Mesenchymal stem cell (in vitro differentiated cells and primary cell): ENCODE results near the gene HDAC4.

Experiments used
- DNase-seq: peaks from one replicate; pipeline ENCODE4 v3.0.0-alpha.2; 2013
- H2AFZ ChIP-seq: one replicate; pipeline ENCODE4 v1.6.1; 2013; ENCODE audit warnings: low read depth, mild to moderate bottlenecking, control low read depth, inconsistent platforms, low read length, moderate library complexity
- H2AK5ac ChIP-seq: 2 replicates; pipeline ENCODE4 v1.6.1; 2013; ENCODE audit warnings: low read length, moderate library complexity, mild to moderate bottlenecking, inconsistent platforms; ENCODE audit not compliant: severe bottlenecking
- H2BK120ac ChIP-seq: one replicate; pipeline ENCODE4 v1.6.1; 2013; ENCODE audit warnings: low read depth, mild to moderate bottlenecking, inconsistent platforms, low read length, moderate library complexity
- H2BK12ac ChIP-seq, 2 experiments: one replicate each; pipeline ENCODE4 v1.6.1; 2013; ENCODE audit warnings: inconsistent platforms in 2 of 2, low read length in 2 of 2, mild to moderate bottlenecking in 2 of 2, moderate library complexity in 2 of 2, control low read depth in 1 of 2
- H2BK15ac ChIP-seq: one replicate; pipeline ENCODE4 v1.6.1; 2013; ENCODE audit warnings: mild to moderate bottlenecking, low read depth, inconsistent platforms; ENCODE audit not compliant: poor library complexity, severe bottlenecking
- H2BK5ac ChIP-seq: 2 replicates; pipeline ENCODE4 v1.6.1; 2013; ENCODE audit warnings: low read depth, mild to moderate bottlenecking, low read length, control low read depth, inconsistent platforms; ENCODE audit not compliant: poor library complexity, severe bottlenecking
- H3K14ac ChIP-seq, 2 experiments: one replicate each; pipeline ENCODE4 v1.6.1; 2013; ENCODE audit warnings: inconsistent platforms in 2 of 2, low read length in 2 of 2, control low read depth in 1 of 2, mild to moderate bottlenecking in 1 of 2, moderate library complexity in 1 of 2
- H3K18ac ChIP-seq, 2 experiments: one replicate each; pipeline ENCODE4 v1.6.1; 2013; ENCODE audit warnings: inconsistent platforms in 2 of 2, low read length in 2 of 2, control low read depth in 1 of 2, low read depth in 1 of 2, mild to moderate bottlenecking in 1 of 2
- H3K23ac ChIP-seq, 2 experiments: one replicate each; pipeline ENCODE4 v1.6.1; 2013; ENCODE audit warnings: inconsistent platforms in 2 of 2, low read length in 2 of 2, mild to moderate bottlenecking in 2 of 2, moderate library complexity in 2 of 2, control low read depth in 1 of 2
- H3K27ac ChIP-seq: 2 replicates; pipeline ENCODE4 v1.5.1; 2013; ENCODE audit warnings: mild to moderate bottlenecking, moderate library complexity, low read length, control low read depth, inconsistent platforms; ENCODE audit not compliant: poor library complexity, severe bottlenecking
- H3K27me3 ChIP-seq, 2 experiments: 2 replicates each; pipeline versions ENCODE4 v1.6.1 to v1.7.0; 2013; ENCODE audit warnings: low read length in 2 of 2, mild to moderate bottlenecking in 2 of 2, moderate library complexity in 2 of 2, control low read depth in 1 of 2, inconsistent platforms in 1 of 2; ENCODE audit not compliant: control insufficient read depth in 1 of 2, insufficient read depth in 1 of 2
- H3K36me3 ChIP-seq, 2 experiments: 2 replicates each; pipeline versions ENCODE4 v1.6.1 to v1.7.0; 2013; ENCODE audit warnings: low read length in 2 of 2, control low read depth in 1 of 2, inconsistent platforms in 1 of 2, low read depth in 1 of 2, mild to moderate bottlenecking in 1 of 2; ENCODE audit not compliant: insufficient read depth in 2 of 2, control insufficient read depth in 1 of 2
- H3K4ac ChIP-seq, 2 experiments: one replicate each; pipeline ENCODE4 v1.6.1; 2013; ENCODE audit warnings: inconsistent platforms in 2 of 2, low read length in 2 of 2, mild to moderate bottlenecking in 2 of 2, moderate library complexity in 2 of 2, control low read depth in 1 of 2, low read depth in 1 of 2
- H3K4me1 ChIP-seq: 2 replicates; pipeline ENCODE4 v1.6.1; 2013; ENCODE audit warnings: low read depth, low read length, control low read depth; ENCODE audit not compliant: control insufficient read depth, insufficient read depth
- H3K4me2 ChIP-seq: 2 replicates; pipeline ENCODE4 v1.6.1; 2013; ENCODE audit warnings: low read length, mild to moderate bottlenecking, inconsistent platforms; ENCODE audit not compliant: poor library complexity, severe bottlenecking
- H3K4me3 ChIP-seq, 2 experiments: 2 replicates each; pipeline versions ENCODE4 v1.5.1 to v1.7.0; 2013; ENCODE audit warnings: low read length in 2 of 2, mild to moderate bottlenecking in 2 of 2, control low read depth in 1 of 2, low read depth in 1 of 2; ENCODE audit not compliant: insufficient read depth in 1 of 2
- H3K79me1 ChIP-seq: replicated peaks from 2 replicates; pipeline ENCODE4 v1.6.1; 2013; ENCODE audit warnings: mild to moderate bottlenecking, control low read depth, low read length, inconsistent platforms; ENCODE audit not compliant: poor library complexity, severe bottlenecking
- H3K9ac ChIP-seq: 2 replicates; pipeline ENCODE4 v1.7.0; 2013; ENCODE audit warnings: mild to moderate bottlenecking, low read length, moderate library complexity
- H3K9me3 ChIP-seq: 2 replicates; pipeline ENCODE4 v1.7.0; 2013; ENCODE audit warnings: mild to moderate bottlenecking, low read length; ENCODE audit not compliant: control insufficient read depth
- H4K8ac ChIP-seq: one replicate; pipeline ENCODE4 v1.6.1; 2013; ENCODE audit warnings: inconsistent platforms, mild to moderate bottlenecking, low read length, moderate library complexity
- H4K91ac ChIP-seq: one replicate; pipeline ENCODE4 v1.6.1; 2013; ENCODE audit warnings: mild to moderate bottlenecking, low read length, inconsistent platforms
- WGBS: methylation state at CpG from one replicate; pipeline ENCODE4 v1.1.7; 2013; ENCODE audit warnings: mixed read lengths; 5-methylcytosine and 5-hydroxymethylcytosine counted together

Gene HDAC4

DNA sequence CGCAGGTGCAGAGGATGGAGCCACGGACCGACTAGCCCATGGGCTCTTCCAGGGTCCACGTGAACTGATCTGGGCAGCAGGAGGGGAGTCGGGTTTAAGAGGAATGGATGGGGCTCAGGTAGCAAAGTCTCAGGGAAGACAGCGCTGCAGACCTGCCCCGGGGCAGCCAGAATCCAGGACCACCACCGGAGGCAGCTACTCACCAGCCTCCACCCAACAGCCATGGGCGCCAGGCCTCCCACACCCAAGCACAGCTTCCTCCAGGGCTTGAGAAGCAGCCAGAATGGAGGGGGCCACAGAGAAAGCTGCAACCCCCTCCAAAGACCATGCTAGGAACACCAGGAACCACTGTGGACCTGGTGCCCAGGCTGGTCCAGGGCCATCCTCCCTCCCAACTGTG lies 388.6 kb downstream of the HDAC4 start:
- Histone ChIP-seq H3K4me3 (no peak overlapping the region), H4K91ac (no peak overlapping the region), H3K23ac (no peak overlapping the region), H4K8ac (no peak overlapping the region), H3K79me1 (no peaks in the 10 kb centered on the region), H3K9me3 (no peaks in the 10 kb centered on the region), H3K4me1 (peaks cover 2% of the 10 kb centered on the region), H2AK5ac (no peak overlapping the region), H3K27ac (no peak overlapping the region), H3K9ac (no peak overlapping the region), H2AFZ (no peak overlapping the region), H2BK120ac (no peak overlapping the region), H2BK15ac (no peak overlapping the region), H2BK12ac (no peak overlapping the region), H3K27me3 (peaks cover 19 to 54% of the 10 kb centered on the region in 2 experiments), H3K4ac (no peak overlapping the region), H3K18ac (no peak overlapping the region), H3K4me2 (no peak overlapping the region), H2BK5ac (no peak overlapping the region), H3K14ac (no peak overlapping the region), H3K36me3 (no peaks in the 10 kb centered on the region)
- 84% methylated on average over 8 of the region's 9 CpGs for WGBS
- DNase-seq: no peak

DNA sequence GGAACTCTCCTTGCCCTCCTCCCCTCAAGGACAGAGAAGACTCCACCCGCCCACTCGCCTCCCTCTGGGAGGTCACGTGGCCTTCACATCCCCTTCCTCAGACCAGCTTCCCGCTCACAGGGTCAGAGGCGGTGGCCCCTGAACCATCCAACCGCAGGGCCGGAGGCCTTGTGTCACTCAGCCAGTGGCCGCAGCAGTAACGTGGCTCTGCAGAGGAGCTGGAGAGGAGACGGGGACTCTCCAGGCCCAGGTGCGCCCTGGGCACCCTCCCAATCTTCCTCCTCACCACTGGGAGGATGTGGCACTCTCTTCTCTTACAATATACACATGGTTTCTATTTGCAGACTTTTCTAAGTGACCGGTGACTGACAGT lies 391.2 kb downstream of the HDAC4 start:
- Histone ChIP-seq H2BK12ac (no peak overlapping the region), H3K36me3 (no peaks in the 10 kb centered on the region), H3K4me1 (peaks cover 2% of the 10 kb centered on the region), H3K18ac (no peak overlapping the region), H3K79me1 (no peaks in the 10 kb centered on the region), H3K9me3 (no peaks in the 10 kb centered on the region), H3K14ac (no peak overlapping the region), H2BK15ac (no peak overlapping the region), H2BK5ac (no peak overlapping the region), H3K4me3 (no peak overlapping the region), H2BK120ac (no peak overlapping the region), H3K4ac (no peak overlapping the region), H4K8ac (no peak overlapping the region), H3K4me2 (no peak overlapping the region), H3K27ac (no peak overlapping the region), H4K91ac (no peak overlapping the region), H2AFZ (no peak overlapping the region), H3K9ac (no peak overlapping the region), H3K27me3 (peaks cover 28 to 29% of the 10 kb centered on the region in 2 experiments), H3K23ac (no peak overlapping the region), H2AK5ac (no peak overlapping the region)
- no peak for DNase-seq
- WGBS: 49% methylated on average over 10 of the region's 12 CpGs

DNA sequence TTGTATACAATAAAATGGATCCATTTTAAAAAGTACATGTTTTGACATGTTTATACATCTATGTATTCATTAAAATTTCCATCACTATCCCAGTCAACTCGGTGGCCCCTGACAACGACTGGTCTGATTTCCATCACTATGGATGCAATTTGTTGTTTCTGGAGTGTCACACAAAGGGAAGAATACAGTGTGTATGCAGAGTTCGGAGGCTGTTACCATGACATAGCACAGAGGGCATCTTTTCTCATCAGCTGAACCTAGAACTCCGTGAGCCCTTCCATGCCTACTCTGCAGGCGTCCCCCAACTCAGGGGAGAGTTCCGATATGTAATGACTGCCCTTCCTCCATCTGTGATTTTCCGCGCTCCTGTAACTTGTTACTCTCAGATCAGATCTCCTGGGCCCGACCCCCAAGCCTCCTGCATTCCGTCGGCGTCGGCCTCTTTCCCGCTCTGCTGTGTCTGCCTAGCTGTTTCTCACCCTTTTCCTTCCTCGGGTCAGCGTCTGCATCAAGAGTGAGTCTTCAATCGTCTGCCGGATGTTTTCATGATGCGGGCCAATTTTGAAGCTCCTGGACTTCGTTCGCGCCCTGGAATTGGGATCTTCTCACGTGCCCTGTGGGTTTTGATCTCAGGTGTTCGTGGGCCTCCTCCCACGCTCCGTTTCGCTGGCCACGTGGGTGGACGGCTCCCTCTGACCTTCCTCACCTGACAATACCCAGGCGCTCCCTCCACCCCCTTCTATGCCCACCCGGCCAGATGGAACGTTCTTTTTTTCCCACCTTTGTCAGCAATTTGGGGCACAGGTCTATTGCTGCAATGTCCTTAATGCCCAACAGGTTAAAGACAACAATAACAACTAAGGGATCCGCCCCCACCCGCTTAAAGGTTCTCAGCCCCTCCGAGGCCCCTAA lies 391.9 kb downstream of the HDAC4 start:
- Histone ChIP-seq H3K14ac (no peak overlapping the region), H3K9me3 (no peaks in the 10 kb centered on the region), H3K9ac (no peak overlapping the region), H2BK120ac (no peak overlapping the region), H4K91ac (no peak overlapping the region), H3K79me1 (no peaks in the 10 kb centered on the region), H3K4me1 (peaks cover 2% of the 10 kb centered on the region), H3K18ac (no peak overlapping the region), H3K23ac (no peak overlapping the region), H3K4me2 (no peak overlapping the region), H2BK12ac (no peak overlapping the region), H2BK5ac (no peak overlapping the region), H3K4ac (no peak overlapping the region), H3K27me3 (peaks cover 25 to 32% of the 10 kb centered on the region in 2 experiments), H2AFZ (no peak overlapping the region), H3K36me3 (no peaks in the 10 kb centered on the region), H4K8ac (no peak overlapping the region), H3K27ac (no peak overlapping the region), H2AK5ac (no peak overlapping the region), H2BK15ac (no peak overlapping the region), H3K4me3 (no peak overlapping the region)
- WGBS: 84% methylated on average over 35 of the region's 35 CpGs
- DNase-seq: no peak

- H3K36me3 ChIP-seq: no peaks in the 10 kb centered on the region
- no peak overlapping the region for H3K9ac ChIP-seq
- H4K91ac ChIP-seq: no peak overlapping the region
- no peak overlapping the region for H3K4me3 ChIP-seq
- 95% methylated on average over 11 of the region's 12 CpGs for WGBS
- no peak for DNase-seq
- H4K8ac ChIP-seq: no peak overlapping the region
- H2AK5ac ChIP-seq: no peak overlapping the region
- H3K4me1 ChIP-seq: no peaks in the 10 kb centered on the region
- no peak overlapping the region for H3K18ac ChIP-seq
- no peak overlapping the region for H2BK120ac ChIP-seq
- H2BK12ac ChIP-seq: no peak overlapping the region
- H3K79me1 ChIP-seq: no peaks in the 10 kb centered on the region
- no peak overlapping the region for H3K4ac ChIP-seq
- no peaks in the 10 kb centered on the region for H3K9me3 ChIP-seq
- peaks cover 28 to 32% of the 10 kb centered on the region in 2 experiments for H3K27me3 ChIP-seq
- H3K27ac ChIP-seq: no peak overlapping the region
- no peak overlapping the region for H2AFZ ChIP-seq
- H3K14ac ChIP-seq: no peak overlapping the region
- H3K4me2 ChIP-seq: no peak overlapping the region
- H3K23ac ChIP-seq: no peak overlapping the region
- no peak overlapping the region for H2BK5ac ChIP-seq
- H2BK15ac ChIP-seq: no peak overlapping the region
These were observed 392.8 kb downstream of the HDAC4 start for GRCh38 chr2:239008004-239008403.
